GM23338 (cell line): Measurements from ENCODE around the gene CPAMD8. TPM values are rescaled to one million over a fixed set of nuclear protein-coding genes. Genes with fewer than 3 reads are reported as not detected.
A peak's percentile ranks its signal among the peaks of the same experiment; 100 is the strongest.

Source experiments
- ATAC-seq: fragments of 200-7000 bp; cut with Tn5 transposase; 3 replicates; pipeline ENCODE4 v1.9.1; 2020
- DNase-seq: peaks from one replicate; pipeline ENCODE4 v3.0.0-alpha.2; 2015; ENCODE audit warnings: low spot score
- H2AFZ ChIP-seq: fragments of 200-600 bp; sonication (generic); 2 replicates; pipeline ENCODE4 v1.8.0; 2016; ENCODE audit warnings: antibody characterized with exemption, mild to moderate bottlenecking, moderate library complexity
- H3F3A ChIP-seq: fragments of 200-600 bp; sonication (generic); replicated peaks from 2 replicates; pipeline ENCODE4 v1.8.0; 2017; ENCODE audit warnings: antibody characterized with exemption, mixed run types, low read depth
- H3K27ac ChIP-seq: fragments of 200-600 bp; sonication (generic); 2 replicates; pipeline ENCODE4 v1.6.1; 2016; ENCODE audit warnings: low read depth
- H3K27me3 ChIP-seq: fragments of 200-600 bp; sonication (generic); 2 replicates; pipeline ENCODE4 v1.8.0; 2016; ENCODE audit warnings: mild to moderate bottlenecking, mixed run types, moderate library complexity; ENCODE audit not compliant: insufficient read depth
- H3K36me3 ChIP-seq: fragments of 200-600 bp; sonication (generic); 2 replicates; pipeline ENCODE4 v1.8.0; 2016; ENCODE audit warnings: mild to moderate bottlenecking; ENCODE audit not compliant: insufficient read depth
- H3K4me1 ChIP-seq: fragments of 200-600 bp; sonication (generic); 2 replicates; pipeline ENCODE4 v1.8.0; 2016; ENCODE audit warnings: mild to moderate bottlenecking, moderate library complexity; ENCODE audit not compliant: insufficient read depth
- H3K4me2 ChIP-seq: fragments of 200-600 bp; sonication (generic); 2 replicates; pipeline ENCODE4 v1.7.1; 2017; ENCODE audit warnings: mixed run types
- H3K4me3 ChIP-seq: fragments of 200-600 bp; sonication (generic); 2 replicates; pipeline ENCODE4 v1.6.1; 2016; ENCODE audit warnings: mixed run types
- H3K79me2 ChIP-seq: fragments of 200-600 bp; sonication (generic); replicated peaks from 2 replicates; pipeline ENCODE4 v1.8.0; 2017; ENCODE audit warnings: mild to moderate bottlenecking; ENCODE audit not compliant: insufficient read depth
- H3K9me2 ChIP-seq: fragments of 200-600 bp; sonication (generic); 2 replicates; pipeline ENCODE4 v1.8.0; 2017; ENCODE audit not compliant: insufficient read depth
- H4K20me1 ChIP-seq: fragments of 200-600 bp; sonication (generic); replicated peaks from 2 replicates; pipeline ENCODE4 v1.8.0; 2017; ENCODE audit warnings: mild to moderate bottlenecking; ENCODE audit not compliant: insufficient read depth
- H3K27ac Mint-ChIP-seq: 2 replicates; pipeline ENCODE4 v1.8.0; 2020; ENCODE audit warnings: inconsistent platforms, mild to moderate bottlenecking, moderate library complexity, mixed read lengths
- H3K27me3 Mint-ChIP-seq: 3 replicates; pipeline ENCODE4 v1.8.0; 2022; ENCODE audit warnings: low read depth, mild to moderate bottlenecking, moderate library complexity, mixed read lengths, inconsistent platforms; ENCODE audit not compliant: insufficient read depth, poor library complexity
- H3K36me3 Mint-ChIP-seq: 3 replicates; pipeline ENCODE4 v1.8.0; 2021; ENCODE audit warnings: low read depth, mild to moderate bottlenecking, inconsistent platforms, moderate library complexity, mixed read lengths
- H3K4me1 Mint-ChIP-seq: 3 replicates; pipeline ENCODE4 v1.8.0; 2020; ENCODE audit warnings: mild to moderate bottlenecking, inconsistent platforms, mixed read lengths
- H3K4me3 Mint-ChIP-seq: 3 replicates; pipeline ENCODE4 v1.8.0; 2021; ENCODE audit warnings: moderate library complexity, mild to moderate bottlenecking, inconsistent platforms, mixed read lengths
- H3K9me3 Mint-ChIP-seq: 3 replicates; pipeline ENCODE4 v1.8.0; 2020; ENCODE audit warnings: moderate library complexity, mild to moderate bottlenecking, inconsistent platforms, mixed read lengths
- CREB1 ChIP-seq: fragments of 250-450 bp; sonication (Bioruptor Pico); IDR thresholded peaks from 2 replicates; pipeline ENCODE4 v1.5.0; 2020; ENCODE audit warnings: low read depth, mild to moderate bottlenecking, moderate library complexity
- CTCF ChIP-seq, 2 experiments: fragments of 200-600 bp in 1 of 2; sonication (generic) in 1 of 2; conservative IDR thresholded peaks; 2 replicates each; pipeline versions ENCODE4 v1.5.1 to v1.6.1; 2016 to 2017; ENCODE audit warnings: antibody characterized with exemption in 2 of 2, low read depth in 2 of 2, mild to moderate bottlenecking in 2 of 2, moderate library complexity in 1 of 2
- ETS1 ChIP-seq: IDR thresholded peaks from 2 replicates; pipeline ENCODE4 v1.6.1; 2016; ENCODE audit warnings: antibody characterized with exemption
- EZH2 ChIP-seq: fragments of 200-600 bp; sonication (generic); IDR thresholded peaks from one replicate; pipeline ENCODE4 v1.8.0; 2017; ENCODE audit warnings: antibody characterized with exemption, mild to moderate bottlenecking, low read depth; ENCODE audit not compliant: unreplicated experiment
- EZH2phosphoT487 ChIP-seq: fragments of 200-600 bp; sonication (generic); IDR thresholded peaks from one replicate; pipeline ENCODE4 v1.8.1; 2018; ENCODE audit warnings: antibody characterized with exemption; ENCODE audit not compliant: unreplicated experiment
- JUNB ChIP-seq: IDR thresholded peaks from one replicate; pipeline ENCODE4 v1.6.1; 2016; ENCODE audit warnings: antibody characterized with exemption; ENCODE audit not compliant: unreplicated experiment
- NANOG ChIP-seq: IDR thresholded peaks from 2 replicates; pipeline ENCODE4 v1.6.1; 2016; ENCODE audit warnings: antibody characterized with exemption, borderline replicate concordance
- POLR2AphosphoS5 ChIP-seq: IDR thresholded peaks from 2 replicates; pipeline ENCODE4 v1.6.1; 2016; ENCODE audit warnings: antibody characterized with exemption, low read depth
- REST ChIP-seq: IDR thresholded peaks from one replicate; pipeline ENCODE4 v1.6.1; 2018; ENCODE audit warnings: antibody characterized with exemption; ENCODE audit not compliant: unreplicated experiment
- STAT1 ChIP-seq: IDR thresholded peaks from one replicate; pipeline ENCODE4 v1.6.1; 2016; ENCODE audit warnings: antibody characterized with exemption; ENCODE audit not compliant: unreplicated experiment
- ZNF114 ChIP-seq: fragments of 250-450 bp; sonication (Bioruptor Pico); IDR thresholded peaks from 2 replicates; pipeline ENCODE4 v1.5.0; 2020; ENCODE audit warnings: mild to moderate bottlenecking, moderate library complexity
- ZNF331 ChIP-seq: fragments of 250-450 bp; sonication (Bioruptor Pico); IDR thresholded peaks from 2 replicates; pipeline ENCODE4 v1.5.0; 2020; ENCODE audit warnings: low read depth, mild to moderate bottlenecking, moderate library complexity
- ZNF462 ChIP-seq: fragments of 250-450 bp; sonication (Bioruptor Pico); IDR thresholded peaks from 2 replicates; pipeline ENCODE4 v1.5.0; 2020; ENCODE audit warnings: mild to moderate bottlenecking, moderate library complexity
- polyA plus RNA-seq: library from polyadenylated mRNA; unstranded; fragments of >200 nt; fragmentation: Nextera tagmentation; extraction: Ambion mirVana; gene quantifications from 2 replicates; pipeline ENCODE4 v1.2.1, GENCODE V29; 2016
- total RNA-seq: library from RNA; depleted of rRNA; stranded (reverse); fragments of >200 nt; shearing (Covaris generic); gene quantifications from 2 replicates; pipeline ENCODE4 v1.2.3, GENCODE V29; 2014

Gene CPAMD8
- total and polyA plus RNA-seq, 2 experiments from 2014 or later: 4.4 to 11.8 TPM

- H3K27ac ChIP-seq: peak overlapping the region; percentile 45; the same call in 1 of the 2 replicates
- Mint-ChIP-seq H3K27me3 (peaks cover 9% of the 10 kb centered on the region), H3K27ac (peak overlapping the region; percentile 90)
Measured at GRCh38 chr19:16874250-16874977, 152.2 kb downstream of the CPAMD8 start.

More at GRCh38 chr19:16874250-16874977, 152.2 kb downstream of the CPAMD8 start:
- Histone ChIP-seq H3F3A (no peaks in the 10 kb centered on the region), H3K4me3 (no peak overlapping the region), H3K79me2 (peaks cover 15% of the 10 kb centered on the region), H2AFZ (no peak overlapping the region), H3K27me3 (no peaks in the 10 kb centered on the region), H3K9me2 (no peaks in the 10 kb centered on the region), H3K4me1 (no peaks in the 10 kb centered on the region), H3K4me2 (no peak overlapping the region), H3K36me3 (peaks cover 10% of the 10 kb centered on the region), H4K20me1 (no peaks in the 10 kb centered on the region; the same call in 1 of the 2 replicates)
- DNase-seq (no peak), ATAC-seq (no peak)
- TF ChIP-seq ZNF114 (CRISPR knock-in tag) (no peak), EZH2 (no peak), ZNF331 (no peak), JUNB (no peak), REST (no peak), ZNF462 (CRISPR knock-in tag) (no peak), CTCF (conservative IDR thresholded peaks at IDR 0.05; ENCODE audit: low read depth in 2 of 2) (no peak), ETS1 (no peak), POLR2AphosphoS5 (no peak), STAT1 (no peak), CREB1 (no peak), NANOG (no peak), EZH2phosphoT487 (no peak)
- Mint-ChIP-seq H3K9me3 (peaks cover 5% of the 10 kb centered on the region; the same call in 2 of the 3 replicates), H3K4me1 (no peaks in the 10 kb centered on the region), H3K4me3 (no peak overlapping the region), H3K36me3 (peaks cover 65% of the 10 kb centered on the region)
